D721Med (cell line): ENCODE data around the gene CTNNA2.

Source experiments
- DNase-seq: peaks from one replicate; pipeline ENCODE4 v3.0.0; 2011; ENCODE audit warnings: low spot score; ENCODE audit not compliant: insufficient read length
- FAIRE-seq: peaks from 2 replicates; lab custom pipeline; 2011; peaks lifted over from hg19 to GRCh38; lab: Jason Lieb, UNC
- CTCF ChIP-seq: IDR thresholded peaks from 2 replicates; pipeline ENCODE4 v1.5.1; 2012; ENCODE audit warnings: mild to moderate bottlenecking, control low read depth; ENCODE audit not compliant: insufficient read depth; ENCODE audit errors: missing control alignments

CTNNA2 gene

GRCh38 chr2:80105015-80105640 lies 592.3 kb downstream of the CTNNA2 start:
- no peak for DNase-seq
- no peak for FAIRE-seq

DNA sequence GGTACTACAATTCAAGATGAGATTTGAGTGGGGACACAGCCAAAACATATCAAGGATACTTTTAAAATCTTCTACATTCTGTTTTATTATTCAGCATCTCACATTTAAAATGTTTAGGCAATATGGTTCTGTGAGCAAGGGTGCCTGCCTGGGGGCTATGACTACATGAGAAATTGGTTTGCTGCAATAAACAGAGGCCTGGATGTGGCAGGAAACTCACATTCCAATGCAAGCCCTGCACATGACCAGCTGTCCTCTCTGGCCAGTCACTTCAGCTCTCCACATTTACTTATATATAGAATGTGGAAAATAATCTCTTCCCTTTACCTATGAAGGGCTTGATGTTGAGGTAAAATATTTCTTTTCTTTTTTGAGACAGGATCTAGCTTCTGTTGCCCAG lies 598.3 kb downstream of the CTNNA2 start:
- FAIRE-seq = no peak
- DNase-seq = no peak
- TF ChIP-seq CTCF = no peak

More at GRCh38 chr2:80105015-80105640, 592.3 kb downstream of the CTNNA2 start:
- TF ChIP-seq CTCF = no peak

GRCh38 chr2:80112790-80113189 lies 599.9 kb downstream of the CTNNA2 start:
- TF ChIP-seq CTCF = no peak
- no peak for DNase-seq
- FAIRE-seq = no peak

DNA sequence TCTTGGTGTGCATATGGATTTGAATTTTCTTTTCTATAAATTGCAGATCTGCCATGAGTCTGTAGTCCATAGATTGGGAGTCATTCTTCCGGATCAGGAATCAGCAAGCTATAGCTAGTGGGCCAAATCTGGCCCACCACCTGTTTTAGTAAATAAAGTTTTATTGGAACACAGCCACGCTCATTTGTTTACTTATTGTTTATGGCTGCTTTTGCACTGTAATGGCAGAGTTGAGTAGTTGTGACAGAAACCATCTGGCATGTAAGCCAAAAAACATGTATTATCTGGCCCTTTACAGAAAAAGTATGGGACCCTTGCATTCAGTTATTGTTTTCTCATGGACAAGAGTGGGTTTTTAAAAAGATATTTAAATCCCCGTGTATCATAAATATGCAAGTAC lies 600.5 kb downstream of the CTNNA2 start:
- FAIRE-seq (no peak), DNase-seq (no peak)
- no peak for TF ChIP-seq CTCF

DNA sequence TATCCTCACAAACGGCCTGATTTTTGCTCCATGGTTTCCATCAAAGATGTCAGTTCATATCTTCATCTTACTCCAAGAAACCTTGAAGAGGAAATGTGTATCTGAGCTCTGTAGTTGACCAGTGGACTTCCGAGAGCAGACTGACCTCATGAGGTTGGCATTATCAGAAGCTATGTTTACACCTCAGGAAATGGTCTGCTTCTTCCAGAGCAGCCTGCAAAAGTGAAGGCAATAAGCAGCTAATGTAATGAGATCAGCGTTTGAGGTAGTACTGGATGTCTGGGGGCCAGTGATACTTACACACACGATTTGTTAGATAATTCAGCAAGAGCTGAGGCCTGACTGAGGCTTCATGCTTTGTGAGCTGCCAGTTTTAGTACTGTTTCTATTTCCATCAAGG lies 602.0 kb downstream of the CTNNA2 start:
- DNase-seq = no peak
- FAIRE-seq = no peak
- TF ChIP-seq CTCF = no peak

GRCh38 chr2:80117401-80117800 lies 604.5 kb downstream of the CTNNA2 start:
- FAIRE-seq (no peak), DNase-seq (no peak)
- TF ChIP-seq CTCF = no peak

DNA sequence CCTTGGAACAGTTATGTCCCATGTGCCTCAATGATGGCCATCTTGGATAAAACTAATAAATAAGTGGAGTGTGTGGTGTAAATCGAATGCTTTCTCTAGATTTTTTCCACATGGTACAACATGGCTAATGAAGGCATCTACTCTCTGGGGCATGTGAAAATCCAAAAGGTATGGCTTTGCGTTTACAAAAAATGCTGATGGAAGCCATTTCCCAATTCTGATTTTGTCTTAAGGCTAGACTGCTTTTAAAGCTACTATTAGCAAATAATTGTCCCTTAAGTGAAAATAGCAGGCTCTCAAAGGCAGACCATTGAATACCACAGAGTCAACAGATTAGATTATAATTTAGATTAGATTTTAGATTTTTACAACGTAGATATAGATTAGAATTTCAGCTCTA lies 608.0 kb downstream of the CTNNA2 start:
- no peak for DNase-seq
- TF ChIP-seq CTCF = no peak
- FAIRE-seq = no peak
